ENCODE measurements around the gene BMP8B. TPM values are rescaled to one million over a fixed set of nuclear protein-coding genes. Genes with fewer than 3 reads are reported as not detected.
"Not testable (repeated sequence)": the region's sequence is repeated elsewhere in the genome, so short reads cannot be mapped to it uniquely, and the experiment has no call there.

BMP8B gene
- total and polyA plus RNA-seq, 8 donors: 1.4 to 6.4 (median 3.5) TPM

DNA sequence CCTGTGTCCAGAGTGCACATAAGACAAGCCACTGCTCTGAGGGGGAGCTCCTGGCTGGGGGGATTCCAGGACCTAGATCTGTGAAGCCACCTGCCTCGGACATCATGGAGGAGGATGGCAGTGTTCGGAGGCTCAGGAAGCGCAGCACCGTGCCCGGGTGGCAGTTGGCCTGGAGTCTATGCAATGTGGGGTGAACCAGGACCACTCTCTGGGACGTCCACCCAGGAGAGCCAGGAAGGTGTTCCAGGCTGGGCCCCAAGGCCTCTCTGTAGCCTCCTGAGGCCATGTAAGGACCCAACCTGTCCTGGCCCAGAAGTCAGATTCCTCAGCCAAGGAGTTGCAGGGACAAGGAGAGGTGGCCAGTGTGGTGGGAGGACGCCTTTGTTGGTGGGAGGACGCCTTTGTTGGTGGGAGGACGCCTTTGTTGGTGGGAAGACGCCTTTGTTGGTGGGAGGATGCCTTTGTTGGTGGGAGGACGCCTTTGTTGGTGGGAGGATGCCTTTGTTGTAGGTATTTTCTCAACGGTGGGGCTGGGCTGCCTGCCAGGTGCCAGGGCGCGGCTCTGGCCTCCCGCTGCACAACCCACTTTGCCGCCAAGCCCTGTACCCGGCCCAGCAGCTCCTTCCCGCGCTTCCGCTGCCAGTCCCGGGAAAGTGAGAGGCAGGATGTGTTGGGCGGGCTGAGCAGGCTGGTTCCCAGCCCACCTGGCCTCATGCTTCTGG is 30.6 kb upstream of the BMP8B start:
- H3K36me3 ChIP-seq: no peaks in the 10 kb centered on the region
- 84 to 87% methylated on average over 21 to 22 of the region's 22 CpGs for WGBS, 2 donors
- no peak overlapping the region for H3K4me3 ChIP-seq
- H3K4me1 ChIP-seq: no peaks in the 10 kb centered on the region
- H3K27ac ChIP-seq: no peak overlapping the region
- DNase-seq (peak in 1 of 6 donors; percentile 59), FAIRE-seq (no peak), ATAC-seq (no peak)
- TF ChIP-seq, protein P1, sequence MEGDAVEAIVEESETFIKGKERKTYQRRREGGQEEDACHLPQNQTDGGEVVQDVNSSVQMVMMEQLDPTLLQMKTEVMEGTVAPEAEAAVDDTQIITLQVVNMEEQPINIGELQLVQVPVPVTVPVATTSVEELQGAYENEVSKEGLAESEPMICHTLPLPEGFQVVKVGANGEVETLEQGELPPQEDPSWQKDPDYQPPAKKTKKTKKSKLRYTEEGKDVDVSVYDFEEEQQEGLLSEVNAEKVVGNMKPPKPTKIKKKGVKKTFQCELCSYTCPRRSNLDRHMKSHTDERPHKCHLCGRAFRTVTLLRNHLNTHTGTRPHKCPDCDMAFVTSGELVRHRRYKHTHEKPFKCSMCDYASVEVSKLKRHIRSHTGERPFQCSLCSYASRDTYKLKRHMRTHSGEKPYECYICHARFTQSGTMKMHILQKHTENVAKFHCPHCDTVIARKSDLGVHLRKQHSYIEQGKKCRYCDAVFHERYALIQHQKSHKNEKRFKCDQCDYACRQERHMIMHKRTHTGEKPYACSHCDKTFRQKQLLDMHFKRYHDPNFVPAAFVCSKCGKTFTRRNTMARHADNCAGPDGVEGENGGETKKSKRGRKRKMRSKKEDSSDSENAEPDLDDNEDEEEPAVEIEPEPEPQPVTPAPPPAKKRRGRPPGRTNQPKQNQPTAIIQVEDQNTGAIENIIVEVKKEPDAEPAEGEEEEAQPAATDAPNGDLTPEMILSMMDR (IDR thresholded peaks at IDR 0.05): no peak
- no peaks in the 10 kb centered on the region for H3K9me3 ChIP-seq
- intact Hi-C loops (cut with DNase I): loop anchor here (5.0 to 10.0 kb wide), 4 partner anchors 83 to 156 kb away; partner anchors contain the start of gene MYCL (in 3 of the 3)
- H3K27me3 ChIP-seq: no peaks in the 10 kb centered on the region

- ATAC-seq: peak; percentile 15 to 62 (median 43)
- H3K4me1 ChIP-seq: no peaks in the 10 kb centered on the region
- no peaks in the 10 kb centered on the region for H3K27me3 ChIP-seq
- TF ChIP-seq, protein P1 (IDR thresholded peaks at IDR 0.05): no peak
- intact Hi-C loops (cut with DNase I): loop anchor here (5.0 to 10.0 kb wide), 4 partner anchors 84 to 156 kb away; partner anchors contain the start of gene MYCL (in 3 of the 3)
- WGBS, 2 donors: 99 to 100% methylated on average over 2 of the region's 2 CpGs
- no peak overlapping the region for H3K27ac ChIP-seq
- H3K36me3 ChIP-seq: no peaks in the 10 kb centered on the region
- peak in 3 of 6 donors; percentile 37 to 91 (median 56) for DNase-seq
- no peak for FAIRE-seq
- H3K9me3 ChIP-seq: no peaks in the 10 kb centered on the region
- H3K4me3 ChIP-seq: no peak overlapping the region
Observed at GRCh38 chr1:39818482-39818881, 29.8 kb upstream of the BMP8B start.

GRCh38 chr1:39817091-39817932 is 28.6 kb upstream of the BMP8B start:
- peak overlapping the region in 1 of 4 donors; percentile 22 for H3K27ac ChIP-seq

GRCh38 chr1:39816415-39817090 is 27.9 kb upstream of the BMP8B start:
- peak; percentile 53 for FAIRE-seq
- WGBS, 2 donors: 15 to 23% methylated on average over 10 to 11 of the region's 11 CpGs
- H3K4me3 ChIP-seq: no peak overlapping the region

More at GRCh38 chr1:39817091-39817932, 28.6 kb upstream of the BMP8B start:
- not testable (repeated sequence) for H3K27me3 ChIP-seq, H3K36me3 ChIP-seq, H3K9me3 ChIP-seq, FAIRE-seq, H3K4me3 ChIP-seq, H3K4me1 ChIP-seq
- DNase-seq: peak in 4 of 6 donors; percentile 46 to 68 (median 50)
- intact Hi-C loops (cut with DNase I): loop anchor here (2.0 to 10.0 kb wide), 5 partner anchors 85 to 157 kb away; partner anchors contain the start of gene MYCL (in 3 of the 3)
- ATAC-seq: peak; percentile 61 to 82 (median 78)
- WGBS, 2 donors: 47 to 58% methylated on average over 15 to 18 of the region's 24 CpGs
- TF ChIP-seq, protein P1 (IDR thresholded peaks at IDR 0.05): peak in 1 of 4 donors; percentile 20

More at GRCh38 chr1:39816415-39817090, 27.9 kb upstream of the BMP8B start:
- H3K36me3 ChIP-seq: no peaks in the 10 kb centered on the region
- DNase-seq (peak in 5 of 6 donors; percentile 37 to 90 (median 75)), ATAC-seq (peak; percentile 87 to 96 (median 92))
- TF ChIP-seq, protein P1 (IDR thresholded peaks at IDR 0.05): peak; percentile 68 to 82 (median 74)
- H3K27me3 ChIP-seq: no peaks in the 10 kb centered on the region
- H3K27ac ChIP-seq: no peak overlapping the region
- no peaks in the 10 kb centered on the region for H3K9me3 ChIP-seq
- intact Hi-C loops (cut with DNase I): loop anchor here (2.0 to 10.0 kb wide), 5 partner anchors 86 to 158 kb away; partner anchors contain the start of gene MYCL (in 3 of the 3)
- H3K4me1 ChIP-seq: no peaks in the 10 kb centered on the region

Measured in pancreas (tissue), 10 donors.